ENCODE results near the gene KCTD5.

- no peak for TF ChIP-seq EZH2 (IDR thresholded peaks at IDR 0.05; ENCODE audit: borderline replicate concordance, low read depth, low read length)
- TF ChIP-seq CTCF (IDR thresholded peaks at IDR 0.05 in 2 of 3, conservative IDR thresholded peaks at IDR 0.05 in 1 of 3; ENCODE audit: insufficient read depth in 2 of 3, low read depth in 1 of 3, low read length in 3 of 3): no peak
- no peak for TF ChIP-seq IRF2 (CRISPR knock-in tag; IDR thresholded peaks at IDR 0.05)
- TF ChIP-seq MAX (CRISPR knock-in tag; IDR thresholded peaks at IDR 0.05): no peak
- no peak for TF ChIP-seq RBBP5 (IDR thresholded peaks at IDR 0.05; ENCODE audit: borderline replicate concordance, insufficient read depth, low read length, poor library complexity, severe bottlenecking)
- no peak for TF ChIP-seq USF2 (CRISPR knock-in tag; IDR thresholded peaks at IDR 0.05)
These were observed 60.1 kb downstream of the KCTD5 start for GRCh38 chr16:2742323-2743006.
